ENCODE data around the gene ZNF816.

ZNF816 gene

DNA sequence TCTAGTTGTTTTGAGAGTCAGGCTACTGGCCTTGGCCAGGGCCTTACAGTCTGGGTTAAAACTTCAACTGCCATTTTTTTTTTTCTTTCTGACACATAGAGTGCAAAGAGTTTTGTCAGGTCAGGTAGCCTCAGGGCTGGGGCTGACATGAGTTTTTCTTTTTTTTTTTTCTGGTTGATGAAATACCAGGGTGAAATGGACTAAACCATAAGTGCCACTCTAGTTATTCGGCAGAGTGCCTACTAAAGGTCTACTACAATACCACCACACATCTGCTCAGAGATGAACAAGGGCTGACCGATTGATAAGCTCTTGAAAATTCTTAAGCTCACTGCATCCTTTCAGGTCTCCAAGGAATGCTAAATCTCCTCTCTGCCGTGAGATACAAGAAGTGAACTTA is 60.8 kb downstream of the ZNF816 start:
- TF ChIP-seq, protein P1, sequence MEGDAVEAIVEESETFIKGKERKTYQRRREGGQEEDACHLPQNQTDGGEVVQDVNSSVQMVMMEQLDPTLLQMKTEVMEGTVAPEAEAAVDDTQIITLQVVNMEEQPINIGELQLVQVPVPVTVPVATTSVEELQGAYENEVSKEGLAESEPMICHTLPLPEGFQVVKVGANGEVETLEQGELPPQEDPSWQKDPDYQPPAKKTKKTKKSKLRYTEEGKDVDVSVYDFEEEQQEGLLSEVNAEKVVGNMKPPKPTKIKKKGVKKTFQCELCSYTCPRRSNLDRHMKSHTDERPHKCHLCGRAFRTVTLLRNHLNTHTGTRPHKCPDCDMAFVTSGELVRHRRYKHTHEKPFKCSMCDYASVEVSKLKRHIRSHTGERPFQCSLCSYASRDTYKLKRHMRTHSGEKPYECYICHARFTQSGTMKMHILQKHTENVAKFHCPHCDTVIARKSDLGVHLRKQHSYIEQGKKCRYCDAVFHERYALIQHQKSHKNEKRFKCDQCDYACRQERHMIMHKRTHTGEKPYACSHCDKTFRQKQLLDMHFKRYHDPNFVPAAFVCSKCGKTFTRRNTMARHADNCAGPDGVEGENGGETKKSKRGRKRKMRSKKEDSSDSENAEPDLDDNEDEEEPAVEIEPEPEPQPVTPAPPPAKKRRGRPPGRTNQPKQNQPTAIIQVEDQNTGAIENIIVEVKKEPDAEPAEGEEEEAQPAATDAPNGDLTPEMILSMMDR (IDR thresholded peaks at IDR 0.05; ENCODE audit: low read depth, low read length, missing control alignments) = no peak
- DNase-seq (ENCODE audit: low read depth) = no peak
- H3K4me3 ChIP-seq (ENCODE audit: low read depth, low read length) = no peak overlapping the region
